SK-N-MC (cell line): ENCODE results near the gene QKI.

Experiments used
- EZH2 ChIP-seq: fragments of 200-600 bp; sonication (generic); IDR thresholded peaks from one replicate; pipeline ENCODE4 v1.6.1; 2017; ENCODE audit warnings: antibody characterized with exemption
- POLR2AphosphoS5 ChIP-seq: IDR thresholded peaks from 2 replicates; pipeline ENCODE4 v1.6.1; 2012; ENCODE audit warnings: mild to moderate bottlenecking, low read depth, low read length, borderline replicate concordance

DNA sequence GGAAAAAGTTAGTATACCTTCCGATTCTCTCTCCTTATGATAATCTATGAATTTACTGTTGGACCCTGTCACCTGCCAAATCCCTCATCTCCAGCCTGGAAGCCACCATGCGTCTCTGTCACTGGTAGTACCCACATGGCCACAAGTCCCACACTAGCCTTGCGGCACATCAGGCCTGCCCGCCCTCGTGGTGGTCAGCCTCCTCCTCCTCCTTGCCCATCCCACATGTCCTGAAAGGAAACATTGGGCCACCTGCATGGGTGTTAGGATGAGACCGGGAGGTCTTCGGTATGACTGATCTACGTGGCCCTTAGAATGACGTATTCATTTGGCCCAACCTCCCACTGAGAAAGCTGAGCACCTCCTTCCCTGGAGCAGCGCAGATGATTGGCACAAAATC, 37.0 kb upstream of the QKI start:
- TF ChIP-seq POLR2AphosphoS5 (no peak), EZH2 (no peak)
